VCaP (cell line): Measurements from ENCODE around the gene IFITM1.

Source experiments
- H3K27ac ChIP-seq: fragments of 450-650 bp; 2 replicates; pipeline ENCODE4 v1.5.1; 2017
- CTCF ChIP-seq: fragments of 450-650 bp; conservative IDR thresholded peaks from 2 replicates; pipeline ENCODE4 v1.5.1; 2017; ENCODE audit warnings: mild to moderate bottlenecking, moderate library complexity

Gene IFITM1

GRCh38 chr11:271319-271715 is 42.5 kb upstream of the IFITM1 start:
- H3K27ac ChIP-seq, result no peak overlapping the region
- TF ChIP-seq CTCF, result no peak

GRCh38 chr11:272195-272930 is 41.5 kb upstream of the IFITM1 start:
- H3K27ac ChIP-seq, result no peak overlapping the region
- TF ChIP-seq CTCF, result no peak

- no peak for TF ChIP-seq CTCF
- no peak overlapping the region for H3K27ac ChIP-seq
Observed at GRCh38 chr11:272931-273198, 41.0 kb upstream of the IFITM1 start.

- TF ChIP-seq CTCF, result no peak
- no peak overlapping the region for H3K27ac ChIP-seq
Observed at GRCh38 chr11:276219-276618, 37.6 kb upstream of the IFITM1 start.

- H3K27ac ChIP-seq, result no peak within 1 kb of the TSS
- no peak for TF ChIP-seq CTCF
Observed at GRCh38 chr11:278001-278951, 35.6 kb upstream of the IFITM1 start, which contains the start of gene NLRP6. Gene NLRP6 (plus strand): TSS chr11:278407. CDS start chr11:278570, 163 bp downstream.

- no peak for TF ChIP-seq CTCF
- H3K27ac ChIP-seq, result no peak overlapping the region
Observed at GRCh38 chr11:279040-279965, 34.5 kb upstream of the IFITM1 start.
